ENCODE results near the gene NCK1.

The NCK1 gene

GRCh38 chr3:136932978-136933772, 71.2 kb downstream of the NCK1 start:
- Histone ChIP-seq H3K27me3 (ENCODE audit: insufficient read depth, low read length) (no peaks in the 10 kb centered on the region), H4K20me1 (ENCODE audit: insufficient read depth, low read length) (no peaks in the 10 kb centered on the region), H3K4me3 (ENCODE audit: low read depth, low read length, poor library complexity, severe bottlenecking) (no peak overlapping the region), H3K4me1 (ENCODE audit: insufficient read depth, low read length, severe bottlenecking) (peaks cover 1% of the 10 kb centered on the region), H3F3A (ENCODE audit: insufficient read depth, low read length) (no peaks in the 10 kb centered on the region), H3K27ac (ENCODE audit: low read depth, low read length, poor library complexity, severe bottlenecking) (no peak overlapping the region), H3K9ac (ENCODE audit: low read length) (no peak overlapping the region), H2AFZ (ENCODE audit: low read length) (no peak overlapping the region), H3K9me2 (ENCODE audit: low read depth, low read length) (no peaks in the 10 kb centered on the region), H3K9me3 (ENCODE audit: low read length) (peaks cover 13% of the 10 kb centered on the region), H3K36me3 (ENCODE audit: insufficient read depth, low read length) (peaks cover 84% of the 10 kb centered on the region), H3K79me2 (ENCODE audit: insufficient read depth, low read length) (peaks cover 20% of the 10 kb centered on the region), H3K4me2 (ENCODE audit: low read length) (no peak overlapping the region)
- TF ChIP-seq EZH2 (IDR thresholded peaks at IDR 0.05; ENCODE audit: borderline replicate concordance, low read length) (no peak), CTCF (IDR thresholded peaks at IDR 0.05; ENCODE audit: low read length) (no peak)

GRCh38 chr3:136937175-136937574, 75.2 kb downstream of the NCK1 start:
- no peak overlapping the region for H3K4me3 ChIP-seq (ENCODE audit: low read depth, low read length, poor library complexity, severe bottlenecking)
- H3K79me2 ChIP-seq (ENCODE audit: insufficient read depth, low read length): peaks cover 51% of the 10 kb centered on the region
- peaks cover 39% of the 10 kb centered on the region for H3K4me1 ChIP-seq (ENCODE audit: insufficient read depth, low read length, severe bottlenecking)
- H3K9ac ChIP-seq (ENCODE audit: low read length): no peak overlapping the region
- no peaks in the 10 kb centered on the region for H4K20me1 ChIP-seq (ENCODE audit: insufficient read depth, low read length)
- H3F3A ChIP-seq (ENCODE audit: insufficient read depth, low read length): no peaks in the 10 kb centered on the region
- H3K36me3 ChIP-seq (ENCODE audit: insufficient read depth, low read length): peaks cover 55% of the 10 kb centered on the region
- H3K9me2 ChIP-seq (ENCODE audit: low read depth, low read length): no peaks in the 10 kb centered on the region
- H3K9me3 ChIP-seq (ENCODE audit: low read length): peaks cover 13% of the 10 kb centered on the region
- TF ChIP-seq EZH2 (IDR thresholded peaks at IDR 0.05; ENCODE audit: borderline replicate concordance, low read length) (no peak), CTCF (IDR thresholded peaks at IDR 0.05; ENCODE audit: low read length) (no peak)
- no peak overlapping the region for H2AFZ ChIP-seq (ENCODE audit: low read length)
- no peak overlapping the region for H3K27ac ChIP-seq (ENCODE audit: low read depth, low read length, poor library complexity, severe bottlenecking)
- no peaks in the 10 kb centered on the region for H3K27me3 ChIP-seq (ENCODE audit: insufficient read depth, low read length)
- H3K4me2 ChIP-seq (ENCODE audit: low read length): no peak overlapping the region

- no peak overlapping the region for H3K4me3 ChIP-seq (ENCODE audit: low read depth, low read length, poor library complexity, severe bottlenecking)
- no peak overlapping the region for H3K4me2 ChIP-seq (ENCODE audit: low read length)
- no peaks in the 10 kb centered on the region for H3K27me3 ChIP-seq (ENCODE audit: insufficient read depth, low read length)
- no peak overlapping the region for H3K27ac ChIP-seq (ENCODE audit: low read depth, low read length, poor library complexity, severe bottlenecking)
- peaks cover 51% of the 10 kb centered on the region for H3K79me2 ChIP-seq (ENCODE audit: insufficient read depth, low read length)
- no peak for TF ChIP-seq CTCF (IDR thresholded peaks at IDR 0.05; ENCODE audit: low read length)
- no peak for TF ChIP-seq EZH2 (IDR thresholded peaks at IDR 0.05; ENCODE audit: borderline replicate concordance, low read length)
- H3K9me3 ChIP-seq (ENCODE audit: low read length): peaks cover 13% of the 10 kb centered on the region
- no peak overlapping the region for H3K9ac ChIP-seq (ENCODE audit: low read length)
- H3K9me2 ChIP-seq (ENCODE audit: low read depth, low read length): no peaks in the 10 kb centered on the region
- no peak overlapping the region for H2AFZ ChIP-seq (ENCODE audit: low read length)
- peaks cover 55% of the 10 kb centered on the region for H3K36me3 ChIP-seq (ENCODE audit: insufficient read depth, low read length)
- H3F3A ChIP-seq (ENCODE audit: insufficient read depth, low read length): no peaks in the 10 kb centered on the region
- peaks cover 41% of the 10 kb centered on the region for H3K4me1 ChIP-seq (ENCODE audit: insufficient read depth, low read length, severe bottlenecking)
- no peaks in the 10 kb centered on the region for H4K20me1 ChIP-seq (ENCODE audit: insufficient read depth, low read length)
Observed at GRCh38 chr3:136937851-136938250, 75.8 kb downstream of the NCK1 start.
